ENCODE data around the gene KRR1. TPM values are rescaled to one million over a fixed set of nuclear protein-coding genes. Genes with fewer than 3 reads are reported as not detected.

KRR1 gene
- 13.9 and 44.7 TPM in 2 replicates for total RNA-seq

DNA sequence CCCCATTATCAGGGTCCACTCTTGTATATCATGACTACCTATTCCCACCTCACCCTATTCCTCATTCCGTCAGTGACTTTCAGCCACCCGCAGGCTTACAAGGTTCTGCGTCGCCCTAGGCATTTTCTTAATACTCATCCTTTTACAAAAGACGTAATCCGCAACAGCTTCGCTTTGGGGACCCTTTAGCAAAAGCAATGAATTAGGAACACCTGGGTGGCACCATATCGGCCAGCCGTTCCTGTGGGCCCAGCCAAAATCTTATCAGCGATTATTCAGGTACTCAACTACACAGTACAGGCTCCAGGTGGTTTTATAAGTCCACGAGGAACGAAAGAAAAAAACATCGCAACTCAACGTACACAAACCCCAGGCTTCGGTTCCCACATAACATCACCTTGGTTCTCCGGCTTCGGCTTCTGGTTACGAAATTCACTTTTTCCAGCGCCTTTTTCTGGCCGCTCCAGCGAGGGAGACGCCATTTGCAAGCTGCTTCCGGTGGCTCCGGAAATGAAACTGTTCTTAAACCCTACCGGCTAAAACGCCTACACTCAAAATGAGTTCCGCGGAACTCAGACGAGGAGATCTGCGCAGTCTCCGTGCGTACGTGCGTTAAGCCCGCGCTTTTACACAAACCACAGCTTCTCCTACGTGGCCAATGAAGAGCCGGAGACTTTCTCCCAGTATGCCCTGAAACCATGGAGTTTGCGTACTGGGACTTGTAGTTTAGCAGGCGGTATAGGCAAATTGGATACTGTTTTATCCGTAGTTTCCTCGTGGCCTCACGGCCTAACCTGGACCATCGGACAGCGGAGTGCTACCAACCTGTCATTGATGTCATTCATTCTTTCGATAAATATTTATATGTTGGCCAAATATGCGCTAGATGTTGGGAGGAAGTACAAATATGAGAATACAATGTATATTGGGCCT, at the start of gene KRR1:
KRR1 (minus strand) TSS at position 494 of the 933 bp plus-strand sequence; CDS start at position 482, 12 bp downstream.

DNA sequence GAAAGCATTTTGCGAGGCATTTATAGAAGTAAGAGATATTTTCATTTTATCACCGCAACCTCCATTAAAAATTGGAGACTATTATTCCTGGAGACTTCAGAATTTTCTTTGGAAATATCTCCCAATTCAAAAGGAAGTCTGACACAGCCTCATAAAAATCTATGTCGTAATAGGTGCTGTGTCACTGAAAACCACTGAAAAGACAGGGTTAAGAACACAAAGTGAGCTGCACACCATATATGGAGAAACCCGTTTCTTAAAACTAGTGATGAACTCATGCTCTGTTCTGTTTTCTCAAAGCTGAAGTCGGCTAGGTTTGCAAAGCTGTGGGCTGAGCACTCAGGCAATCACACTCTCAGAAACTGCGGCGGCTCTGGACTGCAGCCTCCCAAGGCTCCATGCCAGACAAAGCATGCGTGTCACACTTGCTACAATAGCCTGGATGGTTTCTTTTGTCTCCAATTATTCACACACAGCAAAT, 30.9 kb downstream of the KRR1 start, which contains the start of gene GLIPR1:
GLIPR1 (plus strand) TSS at position 287 of the 481 bp plus-strand sequence; CDS start at position 413, 126 bp downstream.

Other genes starting within 250 kb of the KRR1 start
- gene CAPS2, start 181.3 kb downstream of the KRR1 start, total RNA-seq: 0.81 and 1.0 TPM in 2 replicates
- not detected in 2 replicates for gene GLIPR1L1, start 176.9 kb downstream of the KRR1 start, total RNA-seq
- gene GLIPR1L2, start 120.5 kb downstream of the KRR1 start, total RNA-seq: 0.38 TPM in 1 of 2 replicates, not detected in the other
- gene GLIPR1, start 30.9 kb downstream of the KRR1 start, total RNA-seq: 1.1 and 4.3 TPM in 2 replicates

All from bladder microvascular endothelial cell (primary cell).